DMS114 treated with DMSO at 0.1 percent for 48 hours (cell line): Measurements from ENCODE around the gene TAF4.
A peak's percentile ranks its signal among the peaks of the same experiment; 100 is the strongest.
"Not testable (repeated sequence)": the region's sequence is repeated elsewhere in the genome, so short reads cannot be mapped to it uniquely, and the experiment has no call there.

Experiments used
- DNase-seq: peaks from one replicate; lab custom pipeline; 2025; ENCODE audit not compliant: unreplicated experiment; lab: John Stamatoyannopoulos, UW

Gene TAF4

DNA sequence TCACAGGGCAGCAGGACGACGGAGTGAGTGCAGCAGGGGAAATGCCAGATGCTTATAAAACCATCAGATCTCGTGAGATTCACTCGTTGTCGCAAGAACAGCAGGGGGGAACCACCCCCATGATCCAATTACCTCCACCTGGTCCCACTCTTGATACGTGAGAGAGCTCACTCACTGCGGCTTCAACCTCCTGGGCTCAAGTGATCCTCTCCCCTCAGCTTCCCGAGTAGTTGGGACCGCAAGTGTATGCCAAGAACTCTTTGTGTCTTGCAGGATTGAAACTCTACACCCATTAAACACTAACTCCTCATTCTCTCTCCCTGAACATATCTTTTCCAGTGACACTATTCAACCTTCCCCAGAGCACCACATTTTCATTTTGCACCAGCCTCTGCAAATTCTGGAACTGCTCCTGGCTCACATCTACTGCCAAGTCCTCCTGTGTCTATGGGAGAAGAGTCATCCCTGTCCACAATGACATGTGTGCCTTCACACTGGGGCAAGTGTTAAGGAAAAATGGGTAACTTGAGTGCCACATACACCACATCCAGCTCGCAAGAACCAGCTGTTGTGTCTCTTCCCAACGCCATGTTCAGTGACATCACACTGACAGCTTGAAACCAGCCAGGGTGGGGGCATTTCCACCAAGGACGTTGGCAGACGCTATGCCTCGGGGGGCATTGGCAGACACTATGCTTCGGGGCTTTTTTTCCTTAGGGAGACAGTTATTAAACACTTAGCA is 14.7 kb upstream of the TAF4 start:
- DNase-seq, result no peak

DNA sequence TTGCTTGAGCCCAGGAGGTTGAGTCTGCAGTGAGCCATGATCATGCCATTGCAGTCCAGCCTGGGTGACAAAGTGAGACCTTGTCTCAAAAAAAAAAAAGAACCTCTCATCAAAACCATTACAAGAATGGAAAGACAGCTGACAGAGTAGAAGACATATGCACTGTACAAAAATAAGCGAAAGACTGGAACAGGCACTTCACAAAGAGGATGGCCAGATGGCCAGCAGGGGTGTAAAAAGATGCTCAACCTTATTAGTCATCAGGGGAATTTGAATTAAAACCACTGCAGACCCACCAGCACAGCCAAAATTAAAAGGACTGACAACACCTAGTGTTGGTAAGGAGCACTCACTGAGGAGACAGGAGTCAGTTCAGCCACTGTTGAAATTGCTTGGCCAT is 13.5 kb upstream of the TAF4 start:
- DNase-seq, result no peak

DNA sequence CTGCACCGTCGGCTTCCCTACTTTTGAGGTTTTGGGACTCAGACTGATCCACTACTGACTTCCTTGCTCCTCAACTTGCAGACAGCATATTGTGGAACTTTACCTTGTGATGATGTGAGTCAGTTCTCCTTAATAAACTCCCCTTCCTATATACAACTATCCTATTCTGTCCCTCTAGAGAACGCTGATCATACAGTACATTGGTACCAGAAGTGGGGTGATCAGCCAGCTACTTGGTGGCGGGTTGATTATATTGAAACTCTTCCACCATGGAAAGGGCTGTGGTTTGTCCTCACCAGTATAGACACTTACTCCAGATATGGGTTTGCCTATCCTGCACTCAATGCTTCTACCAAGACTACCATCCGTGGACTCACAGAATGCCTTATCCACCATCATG is 7.6 kb upstream of the TAF4 start:
- no peak for DNase-seq

DNA sequence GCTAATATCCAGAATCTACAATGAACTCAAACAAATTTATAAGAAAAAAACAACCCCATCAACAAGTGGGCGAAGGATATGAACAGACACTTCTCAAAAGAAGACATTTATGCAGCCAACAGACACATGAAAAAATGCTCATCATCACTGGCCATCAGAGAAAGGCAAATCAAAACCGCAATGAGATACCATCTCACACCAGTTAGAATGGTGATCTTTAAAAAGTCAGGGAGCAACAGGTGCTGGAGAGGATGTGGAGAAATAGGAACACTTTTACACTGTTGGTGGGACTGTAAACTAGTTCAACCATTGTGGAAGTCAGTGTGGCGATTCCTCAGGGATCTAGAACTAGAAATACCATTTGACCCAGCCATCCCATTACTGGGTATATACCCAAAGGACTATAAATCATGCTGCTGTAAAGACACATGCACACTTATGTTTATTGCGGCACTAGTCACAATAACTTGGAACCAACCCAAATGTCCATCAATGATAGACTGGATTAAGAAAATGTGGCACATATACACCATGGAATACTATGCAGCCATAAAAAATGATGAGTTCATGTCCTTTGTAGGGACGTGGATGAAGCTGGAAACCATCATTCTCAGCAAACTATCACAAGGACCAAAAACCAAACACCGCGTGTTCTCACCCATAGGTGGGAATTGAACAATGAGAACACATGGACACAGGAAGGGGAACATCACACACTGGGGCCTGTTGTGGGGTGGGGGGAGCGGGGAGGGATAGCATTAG is 6.2 kb upstream of the TAF4 start:
- not testable (repeated sequence) for DNase-seq

DNA sequence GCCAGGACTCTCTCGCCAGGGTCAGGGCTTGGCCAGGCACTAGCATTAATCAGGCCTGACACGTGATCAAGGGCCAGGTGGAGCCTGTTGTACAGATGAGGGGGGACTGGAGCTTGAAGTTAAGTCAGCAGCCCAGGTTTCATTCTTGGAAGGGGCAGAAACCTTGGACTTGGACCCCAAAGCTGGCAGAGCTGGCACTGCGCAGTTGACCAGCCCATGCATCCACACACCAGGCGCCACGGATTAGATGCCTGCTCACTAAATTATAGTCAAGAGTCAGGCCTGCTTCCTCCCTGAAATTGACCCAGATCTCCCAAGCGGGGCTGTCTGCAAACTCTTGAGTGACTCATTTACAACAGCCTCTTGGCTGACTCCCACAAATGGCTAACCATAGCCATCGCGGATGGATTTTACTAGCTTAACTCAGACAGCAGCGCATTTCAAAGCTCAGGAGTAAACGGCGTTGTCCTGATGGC is 4.1 kb upstream of the TAF4 start:
- DNase-seq, result no peak

GRCh38 chr20:62068997-62069396 is 3.3 kb upstream of the TAF4 start:
- no peak for DNase-seq

- DNase-seq, result no peak
Measured at GRCh38 chr20:62067547-62068260, 2.0 kb upstream of the TAF4 start.

- peak; percentile 13 for DNase-seq
Measured at GRCh38 chr20:62066983-62067433, 1.3 kb upstream of the TAF4 start.

- peak; percentile 22 for DNase-seq
Measured at GRCh38 chr20:62066339-62066982, 780 bp upstream of the TAF4 start.

DNA sequence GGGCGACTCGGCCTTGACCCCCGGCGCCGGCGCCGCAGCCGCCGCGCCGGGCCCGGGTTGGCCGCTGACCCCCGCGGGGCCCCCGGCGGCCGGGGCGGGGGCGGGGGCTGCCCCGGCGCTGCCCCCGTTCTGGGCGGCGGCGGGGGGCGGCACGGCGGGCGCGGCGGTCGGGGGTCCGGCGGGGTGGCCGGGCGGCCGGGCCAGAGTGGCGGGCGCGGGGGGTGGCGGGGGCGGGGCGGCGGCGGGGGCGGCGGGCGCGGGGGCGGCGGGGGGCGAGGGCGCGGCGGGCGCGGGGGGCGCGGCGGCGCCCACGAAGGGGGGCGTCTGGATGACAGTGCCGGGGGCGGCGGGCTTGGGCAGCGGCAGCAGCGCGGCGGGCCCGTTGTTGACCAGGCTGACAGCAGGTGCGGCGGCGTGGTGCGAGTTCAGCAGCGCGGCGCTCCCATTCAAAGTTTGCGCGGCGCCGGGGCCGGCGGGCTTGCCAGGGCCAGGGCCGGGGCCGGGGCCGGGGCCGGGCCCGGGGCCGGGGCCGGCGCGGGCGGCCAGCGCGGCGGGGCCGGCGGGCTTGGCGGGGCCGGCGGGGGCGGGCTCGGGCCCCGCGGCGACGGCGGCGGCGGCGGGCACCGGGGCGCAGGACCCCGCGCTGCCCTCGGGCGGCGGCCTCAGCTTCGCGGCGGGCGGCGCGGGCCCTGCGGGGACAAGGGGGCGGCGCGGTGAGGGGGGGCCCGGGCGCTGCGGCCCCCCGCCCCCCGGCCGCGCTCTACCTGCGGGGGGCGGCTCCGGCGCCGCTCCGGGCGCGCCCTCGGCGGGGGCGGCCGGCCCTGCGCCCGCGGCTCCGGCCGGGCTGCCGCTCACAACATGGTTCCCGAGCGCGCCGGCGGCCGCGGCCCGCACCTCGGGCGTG is 659 bp downstream of the TAF4 start:
- DNase-seq, result no peak

- DNase-seq, result no peak
Measured at GRCh38 chr20:62063981-62064769, 1.5 kb downstream of the TAF4 start.

- DNase-seq, result no peak
Measured at GRCh38 chr20:62063315-62063980, 2.2 kb downstream of the TAF4 start.

GRCh38 chr20:62062661-62063314 is 2.9 kb downstream of the TAF4 start:
- no peak for DNase-seq

- DNase-seq, result no peak
Measured at GRCh38 chr20:62061851-62062423, 3.7 kb downstream of the TAF4 start.

DNA sequence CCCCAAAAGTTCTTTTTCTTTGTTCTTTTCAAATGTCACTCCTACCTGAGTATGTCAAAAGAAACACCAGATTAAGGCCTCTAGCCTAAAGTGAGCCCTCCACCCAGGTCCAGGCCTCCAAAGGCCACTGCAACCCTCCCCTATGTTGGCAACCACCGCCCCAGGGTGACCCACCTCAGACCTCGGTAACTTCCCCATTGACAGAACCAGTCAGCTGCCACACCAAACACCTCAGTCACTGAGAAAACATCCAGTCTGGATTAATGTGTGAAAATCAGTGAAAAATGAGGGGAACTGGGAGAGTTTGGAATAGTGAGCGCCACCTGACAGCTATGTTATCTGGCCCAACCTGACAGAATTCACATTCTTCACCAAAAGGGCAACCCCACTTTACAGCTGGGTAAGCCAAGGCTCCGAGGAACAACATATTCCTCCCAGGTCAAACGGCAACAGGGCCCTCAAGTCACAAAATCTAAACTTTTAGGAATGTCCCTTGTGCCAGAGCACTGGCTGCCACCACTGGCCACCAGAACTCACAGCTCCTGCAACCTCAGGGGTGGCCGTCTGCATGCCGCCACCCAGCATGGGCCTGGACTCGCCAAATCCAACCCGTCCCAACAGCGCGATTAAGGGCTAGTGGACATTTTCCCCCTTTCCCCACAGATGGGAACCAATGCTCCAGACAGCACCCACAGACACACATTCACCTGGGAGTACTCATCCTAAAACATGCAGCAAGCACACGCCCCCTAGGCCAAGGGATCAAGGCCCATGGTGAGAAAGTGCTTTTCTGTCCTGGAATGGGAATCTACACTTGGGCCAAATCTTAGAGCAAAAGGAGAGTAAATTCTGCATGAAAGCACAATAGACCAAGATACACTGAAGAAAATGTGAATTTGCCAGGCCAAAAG is 4.8 kb downstream of the TAF4 start:
- DNase-seq, result no peak

DNA sequence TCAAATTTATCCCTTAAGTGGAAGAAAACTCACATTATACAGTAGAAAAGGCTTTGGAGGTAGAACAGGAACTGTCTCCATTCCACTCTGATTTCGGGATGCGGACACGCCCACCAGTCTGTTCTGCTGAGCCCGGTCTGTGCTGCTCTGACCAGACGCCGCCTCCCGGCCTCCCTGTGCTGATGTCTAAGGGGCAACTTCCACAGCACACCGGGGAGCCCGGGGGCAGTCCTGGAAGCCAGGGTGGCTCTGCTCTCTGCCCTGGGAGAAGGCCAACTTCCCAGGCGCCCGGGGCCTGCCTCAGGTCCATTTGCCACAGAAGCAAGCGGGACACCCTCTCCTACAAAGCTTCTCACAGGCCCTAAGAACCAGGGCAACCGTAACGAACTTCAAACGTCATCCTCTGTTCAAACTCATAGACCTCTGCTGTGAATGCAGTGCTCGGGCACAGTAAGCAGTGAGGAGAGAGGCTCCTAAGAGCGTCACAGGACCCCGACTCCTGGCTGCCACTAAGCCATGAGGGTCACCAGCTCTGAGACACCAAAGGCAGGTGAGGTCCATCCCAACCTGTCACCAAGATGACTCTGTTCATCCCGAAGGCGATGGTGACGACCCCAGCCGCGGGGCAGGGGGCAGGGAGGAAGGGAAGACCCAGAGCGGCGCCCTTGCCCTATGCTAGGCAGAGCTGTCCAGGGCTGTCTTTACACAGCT is 5.6 kb downstream of the TAF4 start:
- DNase-seq, result no peak
